Astrocyte of the cerebellum (primary cell): ENCODE measurements around the gene SLC34A3.
"Not testable (repeated sequence)": the region's sequence is repeated elsewhere in the genome, so short reads cannot be mapped to it uniquely, and the experiment has no call there.

ENCODE experiments used
- DNase-seq: peaks from one replicate; pipeline ENCODE4 v3.0.0-alpha.2; 2011; ENCODE audit warnings: low read depth
- H3K4me3 ChIP-seq: 2 replicates; pipeline ENCODE4 v1.5.1; 2011; ENCODE audit warnings: mild to moderate bottlenecking, low read depth, low read length, moderate library complexity
- in situ Hi-C: cut with HindIII; loops from 2 replicates; pipeline ENCODE4 v1.10.0; 2017; ENCODE audit warnings: low sequenced_read_pairs
- TF ChIP-seq, protein P1 (sequence below): IDR thresholded peaks from 2 replicates; pipeline ENCODE4 v1.5.1; 2012; ENCODE audit warnings: low read length, low read depth, moderate library complexity, mild to moderate bottlenecking; ENCODE audit errors: missing control alignments

Gene SLC34A3

GRCh38 chr9:137256362-137256761, 25.7 kb downstream of the SLC34A3 start:
- TF ChIP-seq, protein P1, sequence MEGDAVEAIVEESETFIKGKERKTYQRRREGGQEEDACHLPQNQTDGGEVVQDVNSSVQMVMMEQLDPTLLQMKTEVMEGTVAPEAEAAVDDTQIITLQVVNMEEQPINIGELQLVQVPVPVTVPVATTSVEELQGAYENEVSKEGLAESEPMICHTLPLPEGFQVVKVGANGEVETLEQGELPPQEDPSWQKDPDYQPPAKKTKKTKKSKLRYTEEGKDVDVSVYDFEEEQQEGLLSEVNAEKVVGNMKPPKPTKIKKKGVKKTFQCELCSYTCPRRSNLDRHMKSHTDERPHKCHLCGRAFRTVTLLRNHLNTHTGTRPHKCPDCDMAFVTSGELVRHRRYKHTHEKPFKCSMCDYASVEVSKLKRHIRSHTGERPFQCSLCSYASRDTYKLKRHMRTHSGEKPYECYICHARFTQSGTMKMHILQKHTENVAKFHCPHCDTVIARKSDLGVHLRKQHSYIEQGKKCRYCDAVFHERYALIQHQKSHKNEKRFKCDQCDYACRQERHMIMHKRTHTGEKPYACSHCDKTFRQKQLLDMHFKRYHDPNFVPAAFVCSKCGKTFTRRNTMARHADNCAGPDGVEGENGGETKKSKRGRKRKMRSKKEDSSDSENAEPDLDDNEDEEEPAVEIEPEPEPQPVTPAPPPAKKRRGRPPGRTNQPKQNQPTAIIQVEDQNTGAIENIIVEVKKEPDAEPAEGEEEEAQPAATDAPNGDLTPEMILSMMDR = no peak
- H3K4me3 ChIP-seq = peak overlapping the region; percentile 95
- in situ Hi-C loops = no loop called here
- DNase-seq = no peak

GRCh38 chr9:137256856-137257255, 26.2 kb downstream of the SLC34A3 start:
- peak overlapping the region; percentile 95 for H3K4me3 ChIP-seq
- DNase-seq = no peak
- TF ChIP-seq, protein P1 = no peak
- in situ Hi-C loops = no loop called here

GRCh38 chr9:137262173-137262908, 31.6 kb downstream of the SLC34A3 start:
- TF ChIP-seq, protein P1 = peak; percentile 51
- in situ Hi-C loops, H3K4me3 ChIP-seq, DNase-seq: not testable (repeated sequence)

DNA sequence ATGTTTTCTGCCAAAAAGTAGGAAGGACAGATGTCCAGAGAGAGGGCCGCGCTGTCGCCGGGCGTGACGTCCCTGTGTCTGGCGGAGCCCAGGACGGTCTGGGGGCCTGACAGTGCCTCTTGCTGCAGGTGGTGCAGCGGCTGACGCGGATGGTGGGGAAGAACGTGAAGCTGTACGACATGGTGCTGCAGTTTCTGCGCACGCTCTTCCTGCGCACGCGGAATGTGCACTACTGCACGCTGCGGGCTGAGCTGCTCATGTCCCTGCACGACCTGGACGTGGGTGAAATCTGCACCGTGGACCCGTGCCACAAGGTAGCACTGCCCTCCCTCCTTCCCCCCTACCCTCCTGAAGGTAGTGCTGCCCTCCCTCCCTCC, 32.2 kb downstream of the SLC34A3 start:
- TF ChIP-seq, protein P1 = no peak
- H3K4me3 ChIP-seq = no peak overlapping the region
- in situ Hi-C loops = no loop called here
- no peak for DNase-seq

DNA sequence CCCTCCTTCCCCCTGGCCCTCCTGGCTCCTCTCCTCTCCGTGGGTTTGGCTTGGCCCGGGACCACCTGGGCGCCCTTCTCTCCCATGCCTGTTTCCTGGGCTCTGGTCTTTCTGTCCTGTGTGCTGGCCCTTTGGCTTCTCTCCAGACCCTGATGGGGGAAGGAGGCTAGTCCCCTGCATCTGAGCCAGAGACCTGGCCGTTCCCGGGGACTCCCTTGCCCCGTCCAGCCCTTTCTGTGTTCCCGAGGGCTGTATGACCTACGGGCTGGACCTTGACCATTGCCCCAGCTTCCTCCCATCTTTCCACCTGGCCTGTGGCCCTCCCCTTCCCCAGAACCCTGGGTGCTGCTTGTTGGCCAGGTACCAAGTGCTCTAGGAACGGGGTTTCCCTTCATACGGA, 32.8 kb downstream of the SLC34A3 start:
- in situ Hi-C loops = no loop called here
- TF ChIP-seq, protein P1 = no peak
- H3K4me3 ChIP-seq = no peak overlapping the region
- no peak for DNase-seq

DNA sequence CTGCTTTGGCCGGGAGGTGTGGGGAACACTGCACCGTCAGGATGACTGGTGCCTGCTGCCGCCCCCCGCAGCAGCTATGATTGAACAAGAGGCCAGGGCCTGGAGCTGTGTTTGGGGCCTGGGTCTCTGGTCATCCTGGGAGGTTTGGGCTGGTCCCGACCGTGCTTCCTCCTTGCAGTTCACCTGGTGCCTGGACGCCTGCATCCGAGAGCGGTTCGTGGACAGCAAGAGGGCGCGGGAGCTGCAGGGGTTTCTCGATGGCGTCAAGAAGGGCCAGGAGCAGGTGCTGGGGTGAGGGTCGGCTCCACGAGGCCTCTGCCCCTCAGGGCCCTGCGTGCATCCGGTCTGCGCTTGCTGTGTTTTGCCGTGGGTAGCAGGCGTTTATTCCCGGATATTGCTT, 33.4 kb downstream of the SLC34A3 start:
- in situ Hi-C loops = no loop called here
- no peak for DNase-seq
- no peak overlapping the region for H3K4me3 ChIP-seq
- TF ChIP-seq, protein P1 = no peak
